NCI-H146 treated with DMSO at 0.1 percent for 48 hours (cell line): Measurements from ENCODE around the gene SERPIND1.
"Not testable (repeated sequence)": the region's sequence is repeated elsewhere in the genome, so short reads cannot be mapped to it uniquely, and the experiment has no call there.

ENCODE experiments used
- DNase-seq: peaks from one replicate; lab custom pipeline; 2025; ENCODE audit not compliant: unreplicated experiment; lab: John Stamatoyannopoulos, UW

The SERPIND1 gene

DNA sequence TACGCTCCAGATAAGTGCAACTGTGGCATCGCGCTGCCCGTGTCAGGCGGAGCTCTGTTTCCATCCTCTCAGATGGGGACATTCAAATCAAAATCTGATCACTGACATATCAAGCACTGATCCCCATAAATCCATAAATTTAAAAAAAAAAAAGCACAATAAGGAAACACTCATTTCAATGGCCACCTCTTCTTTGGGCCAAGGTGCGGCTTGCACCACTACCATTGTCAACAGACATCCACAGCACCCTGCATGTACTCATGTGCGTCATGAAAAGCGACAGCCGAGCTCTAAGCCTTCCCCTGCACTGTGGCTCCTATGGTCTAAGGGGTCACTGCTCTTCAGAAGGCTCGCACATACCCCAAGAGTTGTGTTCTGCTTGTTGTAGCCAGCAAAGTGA lies 26.7 kb upstream of the SERPIND1 start:
- DNase-seq, result no peak

DNA sequence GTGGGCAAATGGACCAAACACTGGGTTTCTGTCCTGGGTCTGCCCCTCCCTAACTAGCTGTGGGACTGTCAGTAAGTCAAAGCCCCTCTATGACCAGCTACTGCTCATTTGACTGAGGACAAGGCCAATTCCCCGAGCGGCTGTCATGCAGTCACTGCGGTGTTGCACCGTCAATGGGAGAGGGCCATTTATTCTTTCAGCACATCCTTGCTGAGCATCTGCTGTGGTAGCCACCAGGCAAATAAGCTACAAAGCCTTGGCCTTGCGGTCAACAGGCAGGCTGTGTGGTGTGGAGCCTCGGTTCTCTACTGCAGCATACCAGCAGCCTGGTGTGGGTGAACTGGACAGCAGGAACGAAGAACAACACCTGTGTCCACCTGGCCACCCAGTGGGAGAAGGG lies 25.8 kb upstream of the SERPIND1 start:
- DNase-seq, result no peak

DNA sequence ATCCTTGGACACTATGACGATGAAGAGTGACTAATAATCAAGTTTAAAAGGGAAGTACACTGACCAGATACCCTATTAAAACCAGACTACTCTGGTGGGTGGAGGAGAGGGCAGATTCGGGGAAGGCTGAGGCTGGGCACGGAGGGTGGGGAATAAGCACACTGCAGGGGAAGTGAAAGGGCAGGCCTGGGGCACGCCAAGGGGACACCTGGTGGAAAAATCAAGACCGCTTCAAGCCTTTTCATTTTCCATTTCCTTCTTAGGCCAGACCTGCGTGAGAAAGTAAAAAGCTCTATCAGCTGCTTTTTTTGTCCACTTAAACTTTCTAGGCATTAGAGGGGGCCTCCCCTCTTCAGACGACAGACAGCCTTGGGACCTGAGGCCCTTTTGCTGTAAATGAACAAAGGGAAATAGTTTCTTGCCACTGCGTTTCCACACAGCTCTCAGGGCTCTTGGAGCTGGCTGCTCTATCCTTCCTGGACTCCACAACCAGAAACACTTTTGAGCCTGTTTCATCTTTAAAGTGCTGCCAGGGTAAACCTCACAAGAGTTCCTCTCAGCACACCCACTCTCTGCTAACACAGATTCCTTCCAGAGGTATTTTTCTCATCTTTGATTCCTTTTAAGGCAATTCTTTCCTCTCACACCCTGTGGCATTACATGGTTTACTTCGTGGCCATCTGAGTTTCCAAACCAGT lies 25.0 kb upstream of the SERPIND1 start:
- no peak for DNase-seq

DNA sequence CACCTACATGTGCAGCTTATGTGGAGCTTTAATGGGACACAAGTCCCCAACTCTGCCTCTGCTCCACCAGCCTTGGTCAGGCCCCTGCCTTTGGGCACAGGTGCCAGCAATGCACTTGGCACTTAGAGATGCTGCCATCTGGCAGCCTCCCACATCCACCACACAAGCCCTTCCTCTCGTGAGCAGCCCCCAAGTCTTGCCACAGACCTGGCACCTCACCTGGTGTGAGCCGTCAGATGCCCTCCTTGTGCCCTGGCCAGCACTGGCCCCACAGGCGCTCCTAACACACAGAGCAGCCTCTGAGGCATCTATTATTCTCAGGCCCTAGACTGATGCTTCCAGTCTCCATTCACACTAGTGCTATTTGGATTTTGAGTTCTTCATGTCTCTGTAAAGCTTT lies 24.5 kb upstream of the SERPIND1 start:
- DNase-seq, result no peak

DNA sequence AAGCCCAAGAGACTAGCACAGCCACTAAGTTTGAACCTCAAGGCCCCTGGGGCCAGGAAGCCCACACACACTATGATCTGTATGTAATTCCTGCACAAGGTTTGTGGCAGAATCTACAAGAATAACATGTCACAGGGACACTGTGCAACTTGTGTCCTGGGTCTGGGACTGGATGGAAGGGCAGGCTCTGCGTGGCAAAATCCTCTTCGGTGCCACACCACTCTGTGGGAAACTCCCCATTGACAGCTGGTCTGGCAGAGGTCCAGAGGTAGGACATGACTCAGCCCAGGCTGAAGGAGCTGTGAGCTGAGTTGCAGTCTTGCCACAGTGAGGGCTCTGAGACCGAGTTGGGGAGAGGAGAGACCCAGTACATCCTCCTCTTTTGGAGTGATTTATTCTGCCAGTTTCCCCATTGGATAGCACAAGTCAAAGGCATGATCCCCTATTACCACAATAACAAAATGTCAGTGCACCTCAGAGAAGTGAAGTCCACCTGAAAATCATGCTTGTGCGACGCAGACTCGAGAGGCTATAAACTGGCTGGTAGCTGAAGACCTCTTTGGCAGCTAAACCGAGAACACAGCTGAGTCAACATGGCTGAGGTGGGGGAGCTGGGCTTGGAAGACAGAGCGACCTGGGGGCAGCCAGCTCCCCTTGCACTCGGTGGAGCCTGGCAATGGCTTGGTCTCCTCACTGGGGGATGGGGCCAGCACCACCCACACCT lies 23.3 kb upstream of the SERPIND1 start:
- no peak for DNase-seq

DNA sequence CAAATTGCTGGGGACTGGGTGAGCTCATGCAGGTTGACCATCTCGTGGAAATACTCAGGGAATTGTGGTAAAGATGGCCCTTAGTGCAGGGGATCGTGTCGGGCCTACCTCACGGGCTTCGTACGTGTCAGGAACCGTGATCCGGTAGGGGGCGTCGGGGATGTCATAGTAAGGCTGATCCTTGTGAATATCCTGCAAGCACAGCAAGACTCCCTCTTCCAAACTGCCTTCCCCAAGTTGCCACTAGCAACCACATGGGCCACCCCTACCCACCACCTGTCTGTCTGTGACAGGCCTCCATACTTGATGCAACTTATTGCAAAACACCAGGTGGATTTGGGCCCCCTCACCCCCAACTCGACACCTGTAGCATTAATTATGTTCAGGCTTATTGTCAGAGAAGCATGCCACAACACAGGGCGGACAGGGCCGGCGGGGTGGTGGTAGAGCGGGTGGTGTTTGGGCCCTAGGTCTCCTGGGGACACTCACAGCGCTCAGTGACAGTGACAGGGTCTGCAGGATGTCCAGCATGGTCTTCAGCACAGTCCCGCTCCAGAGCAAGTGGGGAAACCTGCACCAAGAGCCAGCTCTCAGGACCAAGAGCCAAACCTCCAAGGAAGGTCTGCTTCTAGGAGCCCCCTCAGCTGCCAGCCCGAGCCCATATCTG lies 22.6 kb upstream of the SERPIND1 start:
- DNase-seq, result no peak

DNA sequence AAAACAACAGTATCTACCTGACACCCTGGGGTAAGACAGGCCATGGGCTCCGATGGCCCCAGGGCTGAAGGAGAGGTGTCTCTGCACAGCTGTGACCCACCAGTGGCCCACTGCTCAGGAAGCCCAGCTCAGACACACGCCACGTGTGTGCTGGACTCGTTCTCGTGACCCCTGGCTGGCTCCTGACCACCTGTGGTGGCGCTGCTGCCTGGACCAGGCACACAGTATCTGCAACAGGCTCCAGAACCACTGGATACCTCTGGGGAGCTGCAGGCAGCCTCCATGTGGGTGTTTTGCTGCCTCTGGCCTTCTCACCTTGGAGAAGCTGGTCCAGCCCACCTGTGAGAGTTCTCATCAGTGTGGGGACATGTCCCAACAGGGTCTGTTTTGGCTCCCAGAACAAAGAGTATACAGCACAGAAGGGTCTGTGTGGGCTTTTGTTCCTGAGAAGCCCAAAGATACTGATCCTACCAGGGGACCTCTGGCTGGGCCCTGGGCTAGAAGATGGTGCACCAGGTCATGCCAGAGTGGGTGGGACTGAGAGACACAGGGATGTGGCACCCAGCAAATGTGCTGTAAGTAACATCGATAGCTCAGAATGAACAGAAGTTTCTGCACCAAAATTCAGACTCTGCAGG lies 21.7 kb upstream of the SERPIND1 start:
- DNase-seq, result no peak

DNA sequence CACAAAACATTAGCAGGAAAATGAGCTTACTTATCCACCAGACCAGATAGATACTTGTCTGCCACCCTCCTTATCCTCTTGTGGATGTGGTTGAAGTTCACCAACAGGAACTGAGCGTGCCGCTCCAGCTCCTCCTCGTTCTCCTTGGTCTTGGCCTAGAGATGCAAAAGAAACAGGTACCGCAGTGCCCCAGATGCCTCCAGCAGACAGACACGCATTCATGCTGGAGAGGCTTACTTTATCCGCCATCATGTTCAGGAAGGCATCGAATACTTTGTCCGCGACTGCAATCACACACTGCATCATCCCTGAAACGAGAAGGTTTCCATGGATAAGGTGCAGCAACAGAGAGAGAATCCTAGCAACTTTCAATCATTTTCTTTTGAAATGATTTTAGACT lies 21.0 kb upstream of the SERPIND1 start:
- no peak for DNase-seq

DNA sequence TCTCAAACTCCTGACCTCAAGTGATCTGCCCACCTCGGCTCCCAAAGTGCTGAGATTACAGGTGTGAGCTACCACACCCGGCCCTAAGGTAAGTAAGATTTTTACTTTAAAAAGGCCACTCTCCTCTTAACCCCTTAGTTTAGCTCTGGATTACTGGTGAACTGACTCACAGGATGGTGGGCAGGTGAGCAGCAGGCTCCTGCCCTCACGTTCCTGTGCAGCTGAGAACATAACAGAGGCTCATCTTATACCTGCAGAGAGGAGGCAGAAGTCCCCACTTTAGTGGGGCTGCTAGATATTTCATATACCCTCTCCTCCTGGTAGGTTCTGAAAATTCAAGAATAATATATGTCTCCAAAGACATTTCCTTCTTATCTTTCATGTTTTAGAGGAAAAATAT lies 17.1 kb upstream of the SERPIND1 start:
- no peak for DNase-seq

DNA sequence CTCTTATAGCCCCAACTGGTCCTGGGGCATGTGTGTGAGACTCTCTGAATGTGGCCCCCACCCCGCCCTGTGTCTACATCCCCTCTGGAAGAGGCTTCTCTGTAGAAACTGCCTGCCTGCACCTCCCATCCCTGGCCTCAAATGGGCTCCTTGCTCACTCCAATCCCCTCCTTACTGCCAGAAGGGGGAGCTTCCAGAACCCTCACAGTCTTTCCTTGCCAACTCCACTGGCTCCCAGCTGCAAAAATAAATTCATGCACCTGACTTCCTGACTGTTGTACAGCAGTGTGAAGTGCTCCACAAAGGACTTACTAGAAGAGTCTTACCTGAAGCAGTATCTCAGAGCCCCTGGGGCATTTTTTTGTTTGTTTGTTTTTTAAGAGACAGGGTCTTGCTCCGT lies 15.2 kb upstream of the SERPIND1 start:
- DNase-seq, result no peak

DNA sequence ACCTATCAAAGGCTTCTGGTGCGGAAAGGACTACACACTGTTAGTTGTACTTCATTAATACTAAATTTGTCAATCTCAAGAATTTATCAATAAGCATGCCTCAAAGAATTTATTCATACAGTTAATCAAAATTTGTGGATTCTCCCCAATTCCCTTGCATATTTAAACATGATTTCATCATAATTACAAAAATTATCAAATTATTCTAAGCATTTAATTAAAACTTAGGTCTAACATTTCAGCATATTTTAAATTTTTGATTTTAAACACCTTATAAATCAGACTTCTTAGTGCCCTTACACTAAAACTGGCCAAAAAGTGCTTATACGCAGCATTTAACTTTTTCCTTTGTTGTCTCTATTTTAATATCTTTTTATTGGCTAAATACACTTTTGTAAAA lies 13.8 kb upstream of the SERPIND1 start:
- no peak for DNase-seq

DNA sequence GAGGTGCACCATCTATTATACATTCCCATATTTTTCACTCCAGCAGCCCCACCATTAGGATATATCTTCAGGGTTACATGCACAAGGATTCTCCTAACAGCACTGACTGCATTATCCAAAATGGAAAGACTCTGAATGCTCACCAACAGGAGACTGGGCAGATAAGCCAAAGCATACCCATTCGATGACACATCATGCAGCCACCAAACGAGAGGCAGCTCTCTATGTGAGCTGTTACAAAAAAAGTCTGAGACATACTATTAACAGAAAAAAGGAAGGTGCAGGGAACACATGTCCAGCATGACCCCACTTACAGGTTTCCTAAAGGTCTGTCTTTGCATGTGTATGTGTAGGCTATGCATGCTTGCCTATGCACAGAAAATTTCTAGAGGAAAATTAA lies 12.4 kb upstream of the SERPIND1 start:
- no peak for DNase-seq

DNA sequence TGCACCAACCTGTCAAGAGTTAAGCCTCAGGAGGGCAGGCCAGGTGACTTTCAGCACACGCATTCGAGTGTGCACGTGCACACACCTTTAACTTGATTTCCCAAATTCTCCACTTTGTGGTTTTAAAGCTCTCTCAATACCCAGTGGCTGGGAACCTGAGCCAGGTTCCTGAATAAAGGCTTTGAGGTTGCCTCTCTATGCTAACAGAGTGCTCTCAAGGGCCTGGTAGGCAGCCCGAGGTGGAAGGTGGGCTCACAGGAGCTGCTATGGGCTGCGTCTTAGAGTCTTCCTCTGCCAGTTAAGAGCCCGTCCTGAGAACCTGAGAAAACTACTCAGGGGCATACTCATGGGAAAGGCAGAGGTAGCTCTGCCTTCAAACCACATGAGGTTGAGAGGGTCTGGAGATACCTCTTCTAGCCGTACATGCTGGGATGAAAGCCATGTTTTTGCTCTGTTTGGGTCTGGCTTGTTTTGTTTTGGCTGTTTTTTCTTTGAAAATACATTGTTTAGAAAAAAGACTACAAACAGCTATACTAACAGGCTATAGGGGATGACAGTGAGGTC lies 11.6 kb upstream of the SERPIND1 start:
- no peak for DNase-seq

DNA sequence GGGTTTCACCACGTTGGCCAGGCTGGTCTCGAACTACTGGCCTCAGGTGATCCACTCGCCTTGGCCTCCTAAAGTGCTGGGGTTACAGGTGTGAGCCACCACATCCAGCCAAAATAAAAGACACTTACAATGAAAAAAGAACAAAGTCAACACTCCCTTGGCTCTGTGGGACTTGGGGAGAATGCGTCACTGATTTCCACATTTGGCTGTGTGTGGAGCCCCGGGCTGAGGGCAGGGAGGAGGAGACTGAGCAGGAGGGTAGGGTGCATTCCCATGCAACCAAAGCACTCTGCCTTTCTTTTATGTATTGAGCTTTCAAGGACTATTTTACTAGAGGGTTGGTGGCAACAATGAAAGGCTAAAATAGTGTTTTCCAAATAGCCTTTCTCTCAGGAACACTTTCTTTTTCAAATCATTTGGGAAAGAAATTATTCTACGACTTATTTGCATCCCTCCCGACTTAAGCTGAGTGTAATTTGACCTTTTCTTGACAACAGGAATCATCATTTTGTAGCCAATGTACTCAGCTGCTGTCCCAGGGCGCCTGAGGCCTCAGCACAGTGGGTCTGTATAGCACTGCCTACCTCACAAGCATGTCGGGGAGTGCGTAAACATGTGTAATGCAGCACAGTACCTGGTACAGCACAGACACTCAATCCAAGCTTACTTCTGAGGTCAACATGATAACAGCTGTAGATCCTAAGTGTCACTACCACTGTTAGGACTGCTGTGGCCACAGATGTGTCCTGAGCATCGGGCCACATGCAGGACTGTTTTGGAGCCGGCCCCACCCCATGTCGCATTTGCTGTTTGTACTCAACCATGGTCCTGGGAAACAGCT lies 10.1 kb upstream of the SERPIND1 start:
- no peak for DNase-seq

DNA sequence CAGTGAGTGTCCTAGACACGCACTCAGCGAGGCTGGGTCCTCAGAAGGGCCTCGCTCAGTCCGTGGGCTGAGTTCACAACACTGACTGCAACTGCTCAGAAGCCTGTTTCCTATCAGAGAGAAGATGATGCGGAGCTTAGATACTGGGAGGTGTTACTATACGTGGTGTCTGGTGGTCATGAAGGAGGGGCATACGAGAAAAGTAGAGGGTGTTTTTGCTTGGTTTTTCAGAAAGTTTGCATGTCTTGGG lies 9.5 kb upstream of the SERPIND1 start:
- DNase-seq, result no peak

DNA sequence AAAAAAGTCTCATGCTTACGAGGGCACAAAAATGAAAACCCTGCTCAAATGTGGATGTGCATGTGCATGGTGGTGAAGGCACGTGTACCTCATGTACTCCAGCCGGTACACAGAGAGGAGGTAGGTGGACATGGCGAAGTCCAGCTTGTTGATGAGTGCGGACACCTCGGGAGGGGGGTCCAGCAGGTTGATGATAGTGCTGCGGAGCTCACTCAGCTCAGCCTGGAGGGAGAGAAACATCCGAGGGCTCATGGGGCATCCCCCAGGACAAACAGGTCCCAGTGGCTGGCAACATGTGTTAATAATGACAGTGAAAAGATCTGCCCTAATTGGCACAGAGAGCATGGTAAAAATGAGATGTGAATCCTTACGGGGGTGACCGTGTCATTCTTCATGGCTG lies 9.2 kb upstream of the SERPIND1 start:
- no peak for DNase-seq

DNA sequence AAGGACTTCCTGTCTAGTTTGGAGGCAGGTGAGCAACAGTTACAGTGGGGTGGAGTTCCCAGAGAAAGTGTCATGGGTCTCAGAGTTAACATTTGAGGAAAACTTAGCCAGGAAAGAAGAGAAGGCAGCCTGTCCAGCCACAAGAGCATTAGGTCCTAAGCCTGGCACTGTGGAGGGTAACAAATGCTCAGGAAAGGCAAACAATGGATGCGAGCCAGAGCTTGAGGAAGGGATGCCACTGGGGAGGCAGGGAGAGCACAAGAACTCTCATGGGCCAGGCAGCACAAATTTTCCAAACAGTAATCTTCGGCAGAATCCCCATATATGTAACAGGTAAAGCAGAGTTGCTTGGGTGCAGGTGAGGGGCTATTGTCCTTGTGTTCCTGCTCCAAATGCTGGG lies 8.0 kb upstream of the SERPIND1 start:
- no peak for DNase-seq

DNA sequence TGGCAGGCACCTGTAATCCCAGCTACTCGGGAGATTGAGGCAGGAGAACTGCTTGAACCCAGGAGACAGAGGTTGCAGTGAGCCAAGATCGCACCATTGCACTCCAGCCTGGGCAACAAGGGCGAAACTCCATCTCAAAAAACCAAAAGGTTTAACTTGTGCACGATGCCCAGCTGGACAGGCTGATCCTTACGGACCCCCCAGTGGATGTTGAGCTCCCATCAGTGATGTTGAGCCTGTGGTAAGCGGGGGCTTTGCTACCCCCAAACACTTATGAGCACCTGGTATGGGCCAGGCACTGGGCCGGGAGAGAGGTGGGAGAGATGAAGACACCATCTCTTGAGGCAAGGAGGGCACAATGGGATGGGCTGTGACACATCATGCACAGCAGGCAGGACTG lies 7.4 kb upstream of the SERPIND1 start:
- DNase-seq, result no peak

DNA sequence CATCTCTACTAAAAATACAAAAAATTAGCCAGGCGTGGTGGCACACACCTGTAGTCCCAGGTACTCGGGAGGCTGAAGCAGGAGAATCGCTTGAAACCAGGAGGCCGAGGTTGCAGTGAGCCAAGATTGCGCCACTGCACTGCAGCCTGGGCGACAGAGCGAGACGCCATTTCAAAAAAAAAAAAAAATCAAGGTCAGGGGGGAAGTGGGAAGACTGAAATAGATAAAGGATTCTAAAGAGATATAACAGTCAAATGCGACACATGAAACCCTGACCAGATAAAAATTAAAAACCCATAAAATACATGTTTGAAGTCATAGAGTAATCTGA lies 4.5 kb upstream of the SERPIND1 start:
- DNase-seq, result not testable (repeated sequence)

DNA sequence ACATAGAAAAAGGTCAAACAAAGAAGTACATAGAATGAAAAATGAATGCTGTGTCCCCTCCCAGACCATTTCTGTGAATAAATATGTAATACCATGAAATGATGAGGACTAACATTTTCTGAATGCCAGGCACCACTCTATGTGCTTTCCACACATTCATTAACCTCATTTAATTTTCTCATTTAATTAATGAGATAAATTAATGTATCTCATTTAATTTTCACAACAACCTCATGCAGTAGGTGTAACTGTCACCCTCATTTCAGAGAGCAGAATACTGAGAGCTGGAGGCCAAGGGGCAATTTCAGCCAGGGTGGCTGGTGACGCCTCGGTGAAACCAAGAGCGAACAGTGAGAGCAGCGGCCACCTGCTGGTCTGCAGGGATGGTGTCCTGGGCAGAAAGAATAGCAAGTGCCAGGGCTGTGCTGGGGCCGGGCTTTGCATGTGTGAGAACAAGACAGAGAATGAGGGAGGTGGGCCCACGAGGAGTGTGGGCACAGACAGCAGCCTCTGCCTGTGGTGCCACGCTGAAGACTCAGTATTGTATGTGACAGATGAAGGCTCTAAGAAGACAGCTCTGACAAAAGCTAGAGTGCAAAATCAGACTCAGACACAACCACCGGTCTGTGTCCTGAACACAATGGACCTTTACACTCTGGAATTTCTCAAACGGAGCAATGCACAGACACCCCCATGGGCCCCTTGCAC lies 1.8 kb upstream of the SERPIND1 start:
- DNase-seq, result no peak

DNA sequence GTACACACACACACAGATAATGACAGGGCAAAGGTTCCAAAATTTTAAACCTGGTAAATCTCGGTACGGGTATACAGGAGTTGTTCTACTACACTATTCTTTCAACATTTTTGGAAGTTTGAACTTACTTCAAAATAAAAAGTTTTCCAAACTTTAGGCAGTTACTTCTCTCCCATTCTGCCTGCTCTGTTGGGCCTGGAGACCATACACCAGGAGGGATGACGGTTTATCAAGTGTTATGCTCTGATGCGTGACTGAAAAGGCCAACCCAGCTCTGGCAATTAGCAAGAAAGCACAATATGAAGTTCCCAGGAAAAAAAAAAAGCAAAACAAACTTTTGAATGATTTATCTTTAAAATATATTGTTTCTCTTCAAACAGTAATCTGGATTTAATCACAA lies 969 bp downstream of the SERPIND1 start:
- no peak for DNase-seq
